Subcutaneous adipose tissue (tissue), 4 donors: Measurements from ENCODE around the gene PILRB. TPM values are rescaled to one million over a fixed set of nuclear protein-coding genes. Genes with fewer than 3 reads are reported as not detected.

Experiments used
- CTCF ChIP-seq: fragments of 450-650 bp; IDR thresholded peaks from one replicate; pipeline ENCODE4 v1.5.1; 2016; ENCODE audit warnings: low read depth, mild to moderate bottlenecking, control low read depth, antibody characterized with exemption, moderate library complexity
- total RNA-seq, 4 donors: library from RNA; depleted of rRNA; stranded (reverse); fragments of >200 nt; gene quantifications; one replicate each; pipeline ENCODE4 v1.1.0, GENCODE V29; 2016

The PILRB gene
- 100 to 1,000 TPM in 1 of 4 donors, 10 to 100 TPM in 3; 21.8 to 154 (median 34.0) TPM for total RNA-seq

- no peak for TF ChIP-seq CTCF
Measured at GRCh38 chr7:100358027-100358856, at the start of gene PILRB. Gene PILRB (plus strand): TSS chr7:100358117. CDS start chr7:100358303, 186 bp downstream.

- TF ChIP-seq CTCF, result no peak
Measured at GRCh38 chr7:100342765-100343164, 15.2 kb upstream of the PILRB start.

GRCh38 chr7:100346921-100347320 lies 11.0 kb upstream of the PILRB start:
- no peak for TF ChIP-seq CTCF

GRCh38 chr7:100348805-100349204 lies 9.1 kb upstream of the PILRB start:
- TF ChIP-seq CTCF, result no peak

GRCh38 chr7:100349757-100350156 lies 8.2 kb upstream of the PILRB start:
- TF ChIP-seq CTCF, result no peak

GRCh38 chr7:100351657-100352058 lies 6.3 kb upstream of the PILRB start:
- no peak for TF ChIP-seq CTCF

- TF ChIP-seq CTCF, result no peak
Measured at GRCh38 chr7:100352984-100353684, 4.8 kb upstream of the PILRB start.
